Smooth muscle cell (in vitro differentiated cells): ENCODE data around the gene PSMG3. TPM values are rescaled to one million over a fixed set of nuclear protein-coding genes. Genes with fewer than 3 reads are reported as not detected.

ENCODE experiments used
- DNase-seq: peaks from one replicate; lab custom pipeline; 2025; ENCODE audit not compliant: unreplicated experiment; lab: John Stamatoyannopoulos, UW
- H2AFZ ChIP-seq: fragments of 200-600 bp; sonication (generic); 2 replicates; pipeline ENCODE4 v1.6.0; 2016; ENCODE audit warnings: antibody characterized with exemption, low read depth, mild to moderate bottlenecking
- H3F3A ChIP-seq: fragments of 200-600 bp; sonication (generic); 2 replicates; pipeline ENCODE4 v1.6.0; 2017; ENCODE audit warnings: antibody characterized with exemption, low read depth
- H3K27ac ChIP-seq: fragments of 200-600 bp; sonication (generic); 2 replicates; pipeline ENCODE4 v1.5.1; 2016; ENCODE audit warnings: low read depth, mild to moderate bottlenecking
- H3K27me3 ChIP-seq: fragments of 200-600 bp; sonication (generic); 2 replicates; pipeline ENCODE4 v1.6.1; 2016; ENCODE audit warnings: low read depth, mild to moderate bottlenecking
- H3K36me3 ChIP-seq: fragments of 200-600 bp; sonication (generic); 2 replicates; pipeline ENCODE4 v1.5.1; 2016; ENCODE audit warnings: low read depth
- H3K4me1 ChIP-seq: fragments of 200-600 bp; sonication (generic); 2 replicates; pipeline ENCODE4 v1.5.1; 2016; ENCODE audit warnings: low read depth
- H3K4me2 ChIP-seq: fragments of 200-600 bp; sonication (generic); 2 replicates; pipeline ENCODE4 v1.6.0; 2016; ENCODE audit warnings: mild to moderate bottlenecking
- H3K4me3 ChIP-seq: fragments of 200-600 bp; sonication (generic); 2 replicates; pipeline ENCODE4 v1.5.1; 2016; ENCODE audit warnings: mild to moderate bottlenecking
- H3K79me2 ChIP-seq: fragments of 200-600 bp; sonication (generic); 2 replicates; pipeline ENCODE4 v1.6.0; 2016; ENCODE audit warnings: low read depth, mild to moderate bottlenecking
- H3K9ac ChIP-seq: fragments of 200-600 bp; sonication (generic); 2 replicates; pipeline ENCODE4 v1.6.0; 2016; ENCODE audit warnings: low read depth
- H3K9me3 ChIP-seq: fragments of 200-600 bp; sonication (generic); replicated peaks from 2 replicates; pipeline ENCODE4 v1.5.1; 2016; ENCODE audit warnings: low read depth
- H4K20me1 ChIP-seq: fragments of 200-600 bp; sonication (generic); 2 replicates; pipeline ENCODE4 v1.6.0; 2016; ENCODE audit warnings: low read depth
- CTCF ChIP-seq: fragments of 200-600 bp; sonication (generic); IDR thresholded peaks from 2 replicates; pipeline ENCODE4 v1.5.1; 2017; ENCODE audit warnings: borderline replicate concordance, mild to moderate bottlenecking, antibody characterized with exemption; ENCODE audit not compliant: insufficient read depth, poor library complexity, severe bottlenecking
- WGBS: methylation state at CpG from one replicate; pipeline ENCODE4 v1.1.7; 2016; ENCODE audit warnings: low lambda C conversion rate; 5-methylcytosine and 5-hydroxymethylcytosine counted together
- polyA plus RNA-seq: library from polyadenylated mRNA; unstranded; fragments of >200 nt; fragmentation: Nextera tagmentation; extraction: Ambion mirVana; gene quantifications from 2 replicates; pipeline ENCODE4 v1.2.1, GENCODE V29; 2016
- total RNA-seq: library from RNA; depleted of rRNA; stranded (reverse); fragments of >200 nt; gene quantifications from 2 replicates; pipeline ENCODE4 v1.2.3, GENCODE V29; 2014

Gene PSMG3
- total and polyA plus RNA-seq, 2 experiments from 2014 or later: 24.5 to 45.3 TPM

- no peaks in the 10 kb centered on the region for H3K4me1 ChIP-seq
- no peaks in the 10 kb centered on the region for H3K9me3 ChIP-seq
- 93% methylated on average over 41 of the region's 42 CpGs for WGBS
- H3K27ac ChIP-seq: no peak overlapping the region
- no peaks in the 10 kb centered on the region for H3K36me3 ChIP-seq
- no peaks in the 10 kb centered on the region for H4K20me1 ChIP-seq
- H3K4me2 ChIP-seq: no peak overlapping the region
- H3K79me2 ChIP-seq: no peaks in the 10 kb centered on the region
- DNase-seq: no peak
- no peak overlapping the region for H3K4me3 ChIP-seq
- no peaks in the 10 kb centered on the region for H3F3A ChIP-seq
- no peaks in the 10 kb centered on the region for H3K27me3 ChIP-seq
- H2AFZ ChIP-seq: no peak overlapping the region
- no peak overlapping the region for H3K9ac ChIP-seq
- no peak for TF ChIP-seq CTCF
These were observed 19.6 kb downstream of the PSMG3 start for GRCh38 chr7:1550005-1550845.

GRCh38 chr7:1549357-1550004 lies 20.4 kb downstream of the PSMG3 start:
- no peak overlapping the region for H3K27ac ChIP-seq
- H2AFZ ChIP-seq: no peak overlapping the region
- no peak overlapping the region for H3K9ac ChIP-seq
- H4K20me1 ChIP-seq: no peaks in the 10 kb centered on the region
- DNase-seq: no peak
- no peaks in the 10 kb centered on the region for H3K9me3 ChIP-seq
- H3K27me3 ChIP-seq: no peaks in the 10 kb centered on the region
- 93% methylated on average over 23 of the region's 27 CpGs for WGBS
- TF ChIP-seq CTCF: no peak
- no peak overlapping the region for H3K4me3 ChIP-seq
- no peaks in the 10 kb centered on the region for H3F3A ChIP-seq
- no peaks in the 10 kb centered on the region for H3K36me3 ChIP-seq
- no peak overlapping the region for H3K4me2 ChIP-seq
- H3K79me2 ChIP-seq: no peaks in the 10 kb centered on the region
- no peaks in the 10 kb centered on the region for H3K4me1 ChIP-seq

DNA sequence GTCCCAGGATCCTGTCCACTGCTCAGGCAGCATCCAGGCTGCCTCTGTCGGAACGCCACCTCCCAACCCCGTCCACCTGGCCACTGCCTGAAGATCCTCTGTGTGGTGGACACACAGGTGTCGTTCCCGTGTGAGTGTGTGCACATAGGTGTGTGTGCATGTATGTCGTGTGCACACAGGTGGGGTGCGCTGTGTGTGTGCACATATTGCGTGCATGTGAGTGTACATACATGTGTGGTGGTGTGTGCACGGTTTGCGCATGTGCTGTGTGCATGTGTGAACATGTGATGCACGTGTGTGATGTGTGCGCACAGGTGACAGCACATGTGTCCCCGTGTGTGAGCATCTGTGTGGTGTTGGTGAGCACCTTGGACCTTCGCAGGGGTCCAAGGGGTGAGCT lies 20.9 kb downstream of the PSMG3 start:
- Histone ChIP-seq H3K9ac (no peak overlapping the region), H3K4me1 (no peaks in the 10 kb centered on the region), H3K27me3 (no peaks in the 10 kb centered on the region), H3K27ac (no peak overlapping the region), H4K20me1 (no peaks in the 10 kb centered on the region), H3K9me3 (no peaks in the 10 kb centered on the region), H3K36me3 (no peaks in the 10 kb centered on the region), H3K4me3 (no peak overlapping the region), H3F3A (no peaks in the 10 kb centered on the region), H3K4me2 (no peak overlapping the region), H3K79me2 (no peaks in the 10 kb centered on the region), H2AFZ (no peak overlapping the region)
- 91% methylated on average over 14 of the region's 14 CpGs for WGBS
- TF ChIP-seq CTCF: no peak
- DNase-seq: no peak
